Left ventricle myocardium inferior (tissue), 1 donor: Measurements from ENCODE around the gene PDZK1IP1. TPM values are rescaled to one million over a fixed set of nuclear protein-coding genes. Genes with fewer than 3 reads are reported as not detected.
"Not testable (repeated sequence)": the region's sequence is repeated elsewhere in the genome, so short reads cannot be mapped to it uniquely, and the experiment has no call there.

Source experiments
- DNase-seq: peaks from one replicate; pipeline ENCODE4 v3.0.0-alpha.2; 2020
- H3K27ac ChIP-seq: fragments of 200-600 bp; replicated peaks from 2 replicates; pipeline ENCODE4 v1.8.0; 2021
- H3K27me3 ChIP-seq: fragments of 200-600 bp; 2 replicates; pipeline ENCODE4 v1.8.0; 2021; ENCODE audit warnings: low read depth
- H3K36me3 ChIP-seq: fragments of 200-600 bp; 2 replicates; pipeline ENCODE4 v1.8.0; 2021
- H3K4me1 ChIP-seq: fragments of 200-600 bp; 2 replicates; pipeline ENCODE4 v1.8.0; 2021
- H3K4me3 ChIP-seq: fragments of 200-600 bp; 2 replicates; pipeline ENCODE4 v1.8.0; 2021; ENCODE audit warnings: mild to moderate bottlenecking, moderate library complexity
- H3K9me3 ChIP-seq: fragments of 200-600 bp; replicated peaks from 2 replicates; pipeline ENCODE4 v1.8.0; 2021
- intact Hi-C: fragments of 100-400 bp; cut with micrococcal nuclease; formaldehyde crosslinking; loops from one replicate; pipeline ENCODE4 v1.11.0; 2022
- total RNA-seq: library from RNA; stranded (reverse); fragmentation: NEBNext Ultra II Directional; extraction: Animal tissue kit (Norgen Biotek cat#: 25700); gene quantifications from one replicate; pipeline ENCODE4 v1.2.1, GENCODE V29; 2021
- TF ChIP-seq, protein P1 (sequence below): fragments of 200-600 bp; IDR thresholded peaks from 2 replicates; pipeline ENCODE4 v1.8.0; 2021; ENCODE audit warnings: antibody characterized with exemption, mild to moderate bottlenecking, borderline replicate concordance
- donor health status: DM: no; HTN: yes; CAD: no; lungs with severe emphysema.

Gene PDZK1IP1
- total RNA-seq, 1 donor from 2014 or later: not detected

GRCh38 chr1:47201179-47201578 lies 11.3 kb upstream of the PDZK1IP1 start:
- TF ChIP-seq, protein P1, sequence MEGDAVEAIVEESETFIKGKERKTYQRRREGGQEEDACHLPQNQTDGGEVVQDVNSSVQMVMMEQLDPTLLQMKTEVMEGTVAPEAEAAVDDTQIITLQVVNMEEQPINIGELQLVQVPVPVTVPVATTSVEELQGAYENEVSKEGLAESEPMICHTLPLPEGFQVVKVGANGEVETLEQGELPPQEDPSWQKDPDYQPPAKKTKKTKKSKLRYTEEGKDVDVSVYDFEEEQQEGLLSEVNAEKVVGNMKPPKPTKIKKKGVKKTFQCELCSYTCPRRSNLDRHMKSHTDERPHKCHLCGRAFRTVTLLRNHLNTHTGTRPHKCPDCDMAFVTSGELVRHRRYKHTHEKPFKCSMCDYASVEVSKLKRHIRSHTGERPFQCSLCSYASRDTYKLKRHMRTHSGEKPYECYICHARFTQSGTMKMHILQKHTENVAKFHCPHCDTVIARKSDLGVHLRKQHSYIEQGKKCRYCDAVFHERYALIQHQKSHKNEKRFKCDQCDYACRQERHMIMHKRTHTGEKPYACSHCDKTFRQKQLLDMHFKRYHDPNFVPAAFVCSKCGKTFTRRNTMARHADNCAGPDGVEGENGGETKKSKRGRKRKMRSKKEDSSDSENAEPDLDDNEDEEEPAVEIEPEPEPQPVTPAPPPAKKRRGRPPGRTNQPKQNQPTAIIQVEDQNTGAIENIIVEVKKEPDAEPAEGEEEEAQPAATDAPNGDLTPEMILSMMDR: no peak
- Histone ChIP-seq H3K27ac (no peak overlapping the region), H3K27me3 (peaks cover 44% of the 10 kb centered on the region), H3K4me3 (no peak overlapping the region), H3K36me3 (no peaks in the 10 kb centered on the region), H3K4me1 (peaks cover 4% of the 10 kb centered on the region), H3K9me3 (peaks cover 7% of the 10 kb centered on the region)
- intact Hi-C loops: no loop called here
- DNase-seq: no peak

- no peaks in the 10 kb centered on the region for H3K36me3 ChIP-seq
- peaks cover 7% of the 10 kb centered on the region for H3K4me1 ChIP-seq
- TF ChIP-seq, protein P1: no peak
- DNase-seq: no peak
- intact Hi-C loops: no loop called here
- H3K27me3 ChIP-seq: peaks cover 23% of the 10 kb centered on the region
- no peak overlapping the region for H3K4me3 ChIP-seq
- H3K9me3 ChIP-seq: peaks cover 6% of the 10 kb centered on the region
- H3K27ac ChIP-seq: no peak overlapping the region
Measured at GRCh38 chr1:47198214-47198613, 8.4 kb upstream of the PDZK1IP1 start.

- Histone ChIP-seq H3K36me3 (no peaks in the 10 kb centered on the region), H3K9me3 (no peaks in the 10 kb centered on the region), H3K27ac (no peak overlapping the region), H3K27me3 (peaks cover 23% of the 10 kb centered on the region), H3K4me1 (peaks cover 15% of the 10 kb centered on the region), H3K4me3 (no peak overlapping the region)
- DNase-seq: no peak
- intact Hi-C loops: no loop called here
- TF ChIP-seq, protein P1: no peak
Measured at GRCh38 chr1:47196622-47197021, 6.8 kb upstream of the PDZK1IP1 start.

- intact Hi-C loops, H3K4me3 ChIP-seq, H3K36me3 ChIP-seq, H3K27ac ChIP-seq, DNase-seq, H3K9me3 ChIP-seq: not testable (repeated sequence)
- Histone ChIP-seq H3K4me1 (peaks cover 15% of the 10 kb centered on the region), H3K27me3 (peaks cover 20% of the 10 kb centered on the region)
Measured at GRCh38 chr1:47195981-47196380, 6.1 kb upstream of the PDZK1IP1 start.

- Histone ChIP-seq H3K4me1 (peaks cover 28% of the 10 kb centered on the region), H3K9me3 (no peaks in the 10 kb centered on the region), H3K27me3 (peaks cover 13% of the 10 kb centered on the region), H3K4me3 (no peak overlapping the region), H3K27ac (no peak overlapping the region), H3K36me3 (no peaks in the 10 kb centered on the region)
- TF ChIP-seq, protein P1: no peak
- intact Hi-C loops: no loop called here
- DNase-seq: no peak
Measured at GRCh38 chr1:47194311-47194710, 4.5 kb upstream of the PDZK1IP1 start.

GRCh38 chr1:47193496-47193895 lies 3.7 kb upstream of the PDZK1IP1 start:
- intact Hi-C loops, H3K4me3 ChIP-seq, DNase-seq, H3K9me3 ChIP-seq, H3K27me3 ChIP-seq, H3K36me3 ChIP-seq, H3K27ac ChIP-seq: not testable (repeated sequence)
- peaks cover 28% of the 10 kb centered on the region for H3K4me1 ChIP-seq
